IMR-90 (cell line): ENCODE results near the gene SMIM41.

Experiments used
- BHLHE40 ChIP-seq: fragments of 150-350 bp; IDR thresholded peaks from 2 replicates; pipeline ENCODE4 v1.6.1; 2016; ENCODE audit warnings: mild to moderate bottlenecking, low read depth, low read length
- CEBPB ChIP-seq: IDR thresholded peaks from 2 replicates; pipeline ENCODE4 v1.6.1; 2012; ENCODE audit warnings: low read depth, low read length, improper control_type of control experiment
- CHD1 ChIP-seq: IDR thresholded peaks from 2 replicates; pipeline ENCODE4 v1.6.1; 2012; ENCODE audit warnings: low read depth, low read length, improper control_type of control experiment
- CTCF ChIP-seq: conservative IDR thresholded peaks from 2 replicates; pipeline ENCODE4 v1.5.1; 2012; ENCODE audit warnings: mild to moderate bottlenecking, low read depth, low read length, improper control_type of control experiment
- FOS ChIP-seq: fragments of 150-350 bp; IDR thresholded peaks from 2 replicates; pipeline ENCODE4 v1.6.1; 2016; ENCODE audit warnings: low read depth, low read length
- MAFK ChIP-seq: IDR thresholded peaks from 2 replicates; pipeline ENCODE4 v1.6.1; 2012; ENCODE audit warnings: low read depth, low read length, improper control_type of control experiment
- MAZ ChIP-seq: IDR thresholded peaks from 2 replicates; pipeline ENCODE4 v1.6.1; 2012; ENCODE audit warnings: low read depth, mild to moderate bottlenecking, low read length, improper control_type of control experiment, moderate library complexity, borderline replicate concordance
- MXI1 ChIP-seq: IDR thresholded peaks from 2 replicates; pipeline ENCODE4 v1.6.1; 2012; ENCODE audit warnings: low read depth, mild to moderate bottlenecking, low read length, moderate library complexity, borderline replicate concordance
- NFE2L2 ChIP-seq: fragments of 150-350 bp; IDR thresholded peaks from 2 replicates; pipeline ENCODE4 v1.6.1; 2016; ENCODE audit warnings: low read depth, mild to moderate bottlenecking, low read length
- POLR2A ChIP-seq: IDR thresholded peaks from 2 replicates; pipeline ENCODE4 v1.6.1; 2012; ENCODE audit warnings: mild to moderate bottlenecking, low read depth, low read length
- RAD21 ChIP-seq: IDR thresholded peaks from 2 replicates; pipeline ENCODE4 v1.6.1; 2012; ENCODE audit warnings: low read length, improper control_type of control experiment
- RFX5 ChIP-seq: IDR thresholded peaks from 2 replicates; pipeline ENCODE4 v1.8.0; 2012; ENCODE audit warnings: low read depth, mild to moderate bottlenecking, low read length, moderate library complexity
- USF2 ChIP-seq: fragments of 150-350 bp; IDR thresholded peaks from 2 replicates; pipeline ENCODE4 v1.6.1; 2017; ENCODE audit warnings: mild to moderate bottlenecking, antibody characterized with exemption, low read length, low read depth
- TF ChIP-seq, protein P1 (sequence below): fragments of 150-350 bp; IDR thresholded peaks from 2 replicates; pipeline ENCODE4 v1.6.1; 2016; ENCODE audit warnings: low read depth, mild to moderate bottlenecking, low read length, moderate library complexity, borderline replicate concordance

GRCh38 chr12:52119398-52120254 lies 40.1 kb downstream of the SMIM41 start:
- TF ChIP-seq CTCF, result peak; percentile 32; the same call in 1 of the 2 replicates
- TF ChIP-seq RAD21, result no peak
- TF ChIP-seq CHD1, result no peak
- TF ChIP-seq RFX5, result no peak
- no peak for TF ChIP-seq POLR2A
- TF ChIP-seq NFE2L2, result no peak
- no peak for TF ChIP-seq USF2
- TF ChIP-seq MAZ, result no peak
- no peak for TF ChIP-seq MAFK
- TF ChIP-seq CEBPB, result no peak
- no peak for TF ChIP-seq BHLHE40
- no peak for TF ChIP-seq FOS
- no peak for TF ChIP-seq MXI1
- TF ChIP-seq, protein P1, sequence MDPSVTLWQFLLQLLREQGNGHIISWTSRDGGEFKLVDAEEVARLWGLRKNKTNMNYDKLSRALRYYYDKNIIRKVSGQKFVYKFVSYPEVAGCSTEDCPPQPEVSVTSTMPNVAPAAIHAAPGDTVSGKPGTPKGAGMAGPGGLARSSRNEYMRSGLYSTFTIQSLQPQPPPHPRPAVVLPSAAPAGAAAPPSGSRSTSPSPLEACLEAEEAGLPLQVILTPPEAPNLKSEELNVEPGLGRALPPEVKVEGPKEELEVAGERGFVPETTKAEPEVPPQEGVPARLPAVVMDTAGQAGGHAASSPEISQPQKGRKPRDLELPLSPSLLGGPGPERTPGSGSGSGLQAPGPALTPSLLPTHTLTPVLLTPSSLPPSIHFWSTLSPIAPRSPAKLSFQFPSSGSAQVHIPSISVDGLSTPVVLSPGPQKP, result no peak
